HUES6 (cell line): ENCODE measurements around the gene ST3GAL6.

Experiments used
- H3K27ac ChIP-seq: 2 replicates; pipeline ENCODE4 v1.7.0; 2013; ENCODE audit warnings: low read depth, mild to moderate bottlenecking, low read length, inconsistent platforms
- H3K27me3 ChIP-seq: 2 replicates; pipeline ENCODE4 v1.6.1; 2013; ENCODE audit warnings: low read length; ENCODE audit not compliant: control insufficient read depth, insufficient read depth
- H3K36me3 ChIP-seq: 2 replicates; pipeline ENCODE4 v1.6.1; 2013; ENCODE audit warnings: low read length; ENCODE audit not compliant: control insufficient read depth, insufficient read depth
- H3K4me1 ChIP-seq: 2 replicates; pipeline ENCODE4 v1.6.1; 2013; ENCODE audit warnings: low read length; ENCODE audit not compliant: control insufficient read depth, insufficient read depth
- H3K4me3 ChIP-seq: 2 replicates; pipeline ENCODE4 v1.5.1; 2013; ENCODE audit warnings: low read depth, low read length
- H3K9ac ChIP-seq: one replicate; pipeline ENCODE4 v1.6.1; 2013; ENCODE audit warnings: mild to moderate bottlenecking, low read length
- H3K9me3 ChIP-seq: 2 replicates; pipeline ENCODE4 v1.6.1; 2013; ENCODE audit warnings: low read depth, low read length; ENCODE audit not compliant: control insufficient read depth, insufficient read depth

Gene ST3GAL6

GRCh38 chr3:98739266-98739665 lies 23.9 kb upstream of the ST3GAL6 start:
- peaks cover 21% of the 10 kb centered on the region for H3K4me1 ChIP-seq
- no peaks in the 10 kb centered on the region for H3K9me3 ChIP-seq
- peaks cover 10% of the 10 kb centered on the region; the same call in 1 of the 2 replicates for H3K27me3 ChIP-seq
- no peak overlapping the region for H3K27ac ChIP-seq
- no peaks in the 10 kb centered on the region for H3K36me3 ChIP-seq
- no peak overlapping the region for H3K4me3 ChIP-seq
- H3K9ac ChIP-seq: no peak overlapping the region

- H3K27ac ChIP-seq: no peak overlapping the region
- no peaks in the 10 kb centered on the region for H3K36me3 ChIP-seq
- H3K4me3 ChIP-seq: no peak overlapping the region
- peaks cover 10% of the 10 kb centered on the region; the same call in 1 of the 2 replicates for H3K4me1 ChIP-seq
- H3K9me3 ChIP-seq: no peaks in the 10 kb centered on the region
- H3K9ac ChIP-seq: no peak overlapping the region
- H3K27me3 ChIP-seq: no peaks in the 10 kb centered on the region
These were observed 22.8 kb upstream of the ST3GAL6 start for GRCh38 chr3:98740324-98740723.

GRCh38 chr3:98741121-98741716 lies 21.9 kb upstream of the ST3GAL6 start:
- no peak overlapping the region for H3K27ac ChIP-seq
- H3K36me3 ChIP-seq: no peaks in the 10 kb centered on the region
- no peaks in the 10 kb centered on the region for H3K27me3 ChIP-seq
- no peak overlapping the region for H3K9ac ChIP-seq
- H3K4me1 ChIP-seq: peaks cover 4% of the 10 kb centered on the region; the same call in 1 of the 2 replicates
- H3K9me3 ChIP-seq: no peaks in the 10 kb centered on the region
- no peak overlapping the region; the same call in 1 of the 2 replicates for H3K4me3 ChIP-seq

GRCh38 chr3:98743071-98743470 lies 20.1 kb upstream of the ST3GAL6 start:
- no peaks in the 10 kb centered on the region; the same call in 1 of the 2 replicates for H3K4me1 ChIP-seq
- no peaks in the 10 kb centered on the region for H3K27me3 ChIP-seq
- H3K4me3 ChIP-seq: no peak overlapping the region
- H3K36me3 ChIP-seq: no peaks in the 10 kb centered on the region
- H3K9me3 ChIP-seq: no peaks in the 10 kb centered on the region
- no peak overlapping the region for H3K27ac ChIP-seq
- H3K9ac ChIP-seq: no peak overlapping the region

DNA sequence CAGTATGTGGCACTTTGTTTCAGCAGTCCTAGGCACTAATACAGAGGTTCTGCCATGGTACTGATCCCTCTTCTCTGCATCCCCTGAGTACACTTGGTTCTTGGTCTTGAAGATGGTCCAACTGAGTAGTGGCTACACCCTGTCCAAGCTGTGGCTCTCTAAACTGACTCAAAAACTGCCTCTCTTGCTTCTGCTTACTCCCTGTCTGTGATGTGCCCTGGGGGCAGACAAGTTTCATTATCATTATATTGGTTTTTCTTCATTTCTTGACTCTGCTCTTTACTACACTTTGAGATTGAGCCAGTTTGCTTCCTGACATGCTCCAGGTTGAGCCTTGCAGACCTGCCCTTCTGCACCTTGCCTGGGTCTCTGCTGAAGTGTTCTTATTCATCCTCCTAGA lies 18.9 kb upstream of the ST3GAL6 start:
- Histone ChIP-seq H3K36me3 (no peaks in the 10 kb centered on the region), H3K27ac (no peak overlapping the region), H3K9ac (peak overlapping the region; percentile 8), H3K27me3 (no peaks in the 10 kb centered on the region), H3K4me3 (no peak overlapping the region), H3K9me3 (no peaks in the 10 kb centered on the region), H3K4me1 (peaks cover 4% of the 10 kb centered on the region; the same call in 1 of the 2 replicates)

DNA sequence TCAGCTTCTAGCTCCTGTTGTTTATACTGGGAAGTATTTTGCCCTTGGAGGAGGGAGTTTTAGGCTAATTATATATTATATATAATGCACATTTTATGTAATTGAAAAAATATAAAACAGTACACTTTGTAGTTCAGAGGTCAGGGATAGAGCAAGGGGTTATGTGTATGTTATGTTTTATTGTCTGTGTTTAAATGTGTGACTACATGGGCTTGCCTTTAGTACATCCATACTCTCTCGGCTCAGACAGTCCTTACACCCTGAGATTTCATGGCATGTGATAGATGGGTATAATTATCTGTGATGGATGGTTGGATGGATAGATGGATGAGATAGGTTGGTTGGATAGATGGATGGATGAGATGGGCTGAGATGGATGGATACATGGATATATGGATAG lies 17.4 kb upstream of the ST3GAL6 start:
- Histone ChIP-seq H3K9ac (no peak overlapping the region), H3K4me3 (no peak overlapping the region), H3K4me1 (peaks cover 9% of the 10 kb centered on the region; the same call in 1 of the 2 replicates), H3K36me3 (no peaks in the 10 kb centered on the region), H3K9me3 (no peaks in the 10 kb centered on the region), H3K27ac (no peak overlapping the region), H3K27me3 (no peaks in the 10 kb centered on the region)

GRCh38 chr3:98746122-98746521 lies 17.0 kb upstream of the ST3GAL6 start:
- Histone ChIP-seq H3K9me3 (no peaks in the 10 kb centered on the region), H3K4me3 (no peak overlapping the region), H3K36me3 (no peaks in the 10 kb centered on the region), H3K4me1 (peaks cover 9% of the 10 kb centered on the region; the same call in 1 of the 2 replicates), H3K27me3 (no peaks in the 10 kb centered on the region), H3K9ac (no peak overlapping the region), H3K27ac (no peak overlapping the region)

- peaks cover 9% of the 10 kb centered on the region; the same call in 1 of the 2 replicates for H3K4me1 ChIP-seq
- no peaks in the 10 kb centered on the region for H3K36me3 ChIP-seq
- no peaks in the 10 kb centered on the region for H3K27me3 ChIP-seq
- no peak overlapping the region for H3K9ac ChIP-seq
- H3K4me3 ChIP-seq: no peak overlapping the region
- no peak overlapping the region for H3K27ac ChIP-seq
- H3K9me3 ChIP-seq: no peaks in the 10 kb centered on the region
These were observed 16.3 kb upstream of the ST3GAL6 start for GRCh38 chr3:98746882-98747281.

- H3K4me3 ChIP-seq: no peak overlapping the region
- H3K27ac ChIP-seq: no peak overlapping the region
- no peak overlapping the region for H3K9ac ChIP-seq
These were observed 12.7 kb upstream of the ST3GAL6 start for GRCh38 chr3:98750276-98750919.

GRCh38 chr3:98754483-98754882 lies 8.7 kb upstream of the ST3GAL6 start:
- no peak overlapping the region for H3K4me3 ChIP-seq
- no peak overlapping the region for H3K9ac ChIP-seq
- H3K9me3 ChIP-seq: no peaks in the 10 kb centered on the region
- no peaks in the 10 kb centered on the region for H3K27me3 ChIP-seq
- peaks cover 3% of the 10 kb centered on the region; the same call in 1 of the 2 replicates for H3K4me1 ChIP-seq
- H3K36me3 ChIP-seq: no peaks in the 10 kb centered on the region
- no peak overlapping the region for H3K27ac ChIP-seq

More at GRCh38 chr3:98750276-98750919, 12.7 kb upstream of the ST3GAL6 start:
- Histone ChIP-seq H3K4me1 (peaks cover 9% of the 10 kb centered on the region; the same call in 1 of the 2 replicates), H3K9me3 (no peaks in the 10 kb centered on the region), H3K27me3 (no peaks in the 10 kb centered on the region), H3K36me3 (no peaks in the 10 kb centered on the region)

DNA sequence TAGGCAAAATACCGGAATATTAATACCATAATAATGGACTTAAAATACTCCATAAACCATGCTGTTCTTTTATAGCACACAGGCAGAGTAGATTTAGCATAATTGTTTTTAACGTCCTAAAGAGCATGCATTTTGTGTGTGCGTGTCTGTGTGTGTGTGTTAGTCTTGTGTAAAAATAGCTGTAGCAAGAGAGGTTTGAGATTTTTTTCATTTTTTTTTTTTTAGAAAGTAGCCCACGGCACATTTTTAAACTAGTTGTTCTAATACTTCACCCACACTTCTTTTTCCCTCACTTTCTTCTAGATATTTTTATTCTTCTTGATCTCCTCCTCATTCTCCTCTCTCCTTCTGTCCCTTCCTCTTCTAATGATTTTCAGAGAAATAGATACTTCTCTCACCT lies 7.5 kb upstream of the ST3GAL6 start:
- no peak overlapping the region for H3K27ac ChIP-seq
- H3K4me1 ChIP-seq: no peaks in the 10 kb centered on the region
- H3K9ac ChIP-seq: no peak overlapping the region
- no peaks in the 10 kb centered on the region for H3K27me3 ChIP-seq
- H3K36me3 ChIP-seq: no peaks in the 10 kb centered on the region
- no peaks in the 10 kb centered on the region for H3K9me3 ChIP-seq
- no peak overlapping the region for H3K4me3 ChIP-seq
